Dedifferentiated amniotic fluid mesenchymal stem cell (primary cell): ENCODE measurements around the gene CYGB.
A peak's percentile ranks its signal among the peaks of the same experiment; 100 is the strongest.

ENCODE experiments used
- DNase-seq: peaks from one replicate; pipeline ENCODE4 v3.0.0-alpha.2; 2016; ENCODE audit errors: extremely low spot score

CYGB gene

GRCh38 chr17:76500747-76501017, 36.8 kb downstream of the CYGB start:
- no peak for DNase-seq

GRCh38 chr17:76500074-76500746, 37.3 kb downstream of the CYGB start:
- DNase-seq: no peak

GRCh38 chr17:76499267-76499667, 38.2 kb downstream of the CYGB start:
- no peak for DNase-seq

- DNase-seq: no peak
These were observed 38.6 kb downstream of the CYGB start for GRCh38 chr17:76498876-76499251.

GRCh38 chr17:76497979-76498875, 39.3 kb downstream of the CYGB start:
- DNase-seq: peak; percentile 43

- DNase-seq: no peak
These were observed 39.9 kb downstream of the CYGB start for GRCh38 chr17:76497699-76497978.

- no peak for DNase-seq
These were observed 41.0 kb downstream of the CYGB start for GRCh38 chr17:76496464-76496863.

GRCh38 chr17:76495663-76496400, 41.7 kb downstream of the CYGB start:
- DNase-seq: no peak

- DNase-seq: no peak
These were observed 43.9 kb downstream of the CYGB start for GRCh38 chr17:76493505-76494167.

- peak; percentile 61 for DNase-seq
These were observed 44.5 kb downstream of the CYGB start for GRCh38 chr17:76492989-76493501.

- DNase-seq: no peak
These were observed 45.2 kb downstream of the CYGB start for GRCh38 chr17:76492123-76492988.

- DNase-seq: no peak
These were observed 46.0 kb downstream of the CYGB start for GRCh38 chr17:76491271-76492122.

- no peak for DNase-seq
These were observed 47.3 kb downstream of the CYGB start for GRCh38 chr17:76490112-76490710.

GRCh38 chr17:76487451-76488192, 49.9 kb downstream of the CYGB start:
- no peak for DNase-seq

- DNase-seq: no peak
These were observed 51.9 kb downstream of the CYGB start for GRCh38 chr17:76485569-76485968.

- DNase-seq: no peak
These were observed 53.2 kb downstream of the CYGB start for GRCh38 chr17:76484228-76484725.

- no peak for DNase-seq
These were observed 56.3 kb downstream of the CYGB start for GRCh38 chr17:76481071-76481655.

- no peak for DNase-seq
These were observed 56.9 kb downstream of the CYGB start for GRCh38 chr17:76480632-76481031.
